Stimulated activated CD4-positive, alpha-beta T cell treated with anti-CD3 and anti-CD28 coated beads, TNF-alpha, amount 100 ng/mL, for 1 hour (primary cell): ENCODE results near the gene ARHGAP21.
"Not testable (repeated sequence)": the region's sequence is repeated elsewhere in the genome, so short reads cannot be mapped to it uniquely, and the experiment has no call there.

Experiments used
- DNase-seq, 3 donors: peaks; one replicate each; pipeline ENCODE4 v3.0.0-alpha.2; 2020; ENCODE audit warnings: low read depth in 3 of 3, low spot score in 1 of 3

The ARHGAP21 gene

DNA sequence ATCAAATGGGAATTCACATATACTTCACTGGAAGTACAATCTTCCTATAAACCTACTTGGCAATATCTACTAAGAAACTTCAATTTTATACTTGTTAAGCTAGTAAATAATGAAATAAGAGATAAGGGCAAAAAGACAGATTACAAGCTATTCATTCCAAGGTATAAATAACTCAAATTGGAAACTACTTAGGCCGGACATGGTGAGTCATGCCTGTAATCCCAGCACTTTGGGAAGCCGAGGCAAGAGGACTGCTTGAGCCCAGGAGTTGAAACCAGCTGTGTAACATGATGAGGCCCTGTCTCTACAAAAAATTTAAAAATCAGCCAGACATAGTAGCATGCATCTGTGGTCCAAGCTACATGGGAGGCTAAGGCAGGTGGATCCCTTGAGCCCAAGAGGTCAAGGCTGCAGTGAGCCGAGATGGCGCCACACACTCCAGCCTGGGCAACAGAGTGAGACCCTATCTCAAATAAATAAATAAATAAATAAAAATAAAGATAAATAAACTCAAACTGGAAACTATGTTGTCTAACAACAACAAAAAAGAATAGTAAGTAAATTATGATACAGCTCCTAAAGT lies 37.6 kb downstream of the ARHGAP21 start:
- DNase-seq: no peak

DNA sequence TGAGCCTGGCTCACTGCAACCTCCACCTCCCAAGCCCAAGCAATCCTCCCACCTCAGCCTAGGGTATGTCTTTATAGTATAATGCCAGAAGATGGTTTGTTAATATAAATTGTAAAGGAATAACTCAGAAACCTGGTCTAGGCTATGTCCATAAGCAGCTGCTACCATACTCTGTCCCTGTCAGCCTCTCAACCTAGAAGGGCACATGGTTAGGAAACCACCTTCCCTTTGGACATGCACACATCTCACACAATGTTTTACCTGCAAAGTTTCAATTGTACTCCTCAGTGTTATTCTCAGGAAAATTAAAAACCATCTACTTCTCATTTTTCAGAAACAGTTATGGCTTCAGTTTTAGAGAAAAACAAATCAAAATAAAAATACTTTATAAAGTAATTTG lies 40.1 kb downstream of the ARHGAP21 start:
- no peak for DNase-seq

DNA sequence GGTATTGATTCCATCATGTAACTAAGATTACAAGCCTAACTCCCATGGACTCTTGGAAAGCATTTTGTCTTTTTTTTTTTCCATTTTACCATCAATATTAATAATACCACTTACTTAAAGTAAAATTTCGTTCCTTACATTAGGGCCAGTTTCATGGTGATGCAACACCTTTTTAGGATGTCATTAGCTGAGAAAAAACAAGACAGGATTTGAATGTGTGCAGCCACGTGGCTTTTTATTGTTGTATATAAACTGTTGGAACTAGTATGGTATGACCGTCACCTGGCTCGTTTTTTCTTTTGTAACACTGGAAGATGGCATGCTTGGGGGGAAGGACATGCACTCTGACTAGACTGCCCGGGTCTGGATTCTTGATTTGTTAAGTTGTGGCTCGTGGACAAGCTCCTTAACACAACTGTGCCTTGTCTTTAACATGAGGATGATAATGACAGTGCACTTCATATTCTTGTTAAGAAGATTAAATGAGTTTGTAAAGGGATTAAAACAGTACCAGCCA lies 42.1 kb downstream of the ARHGAP21 start:
- no peak for DNase-seq

GRCh38 chr10:24680647-24681524 lies 42.8 kb downstream of the ARHGAP21 start:
- no peak for DNase-seq

DNA sequence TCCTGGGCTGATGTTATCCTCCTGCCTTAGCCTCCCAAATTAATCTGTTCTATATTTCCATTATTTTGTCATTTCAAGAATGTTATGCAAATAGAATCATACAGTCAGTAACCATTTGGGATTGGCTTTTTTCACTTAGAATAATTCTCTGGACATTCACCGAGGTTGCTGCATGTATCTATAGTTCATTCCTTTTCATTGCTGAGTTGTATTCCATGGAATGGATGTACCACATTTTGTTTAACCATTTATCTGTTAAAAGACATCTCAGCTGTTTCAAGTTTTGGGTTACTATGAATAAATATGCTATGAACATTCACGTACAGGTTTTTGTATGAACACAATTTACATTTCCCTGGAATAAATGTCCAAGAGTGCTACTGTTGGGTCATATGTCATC lies 44.9 kb downstream of the ARHGAP21 start:
- DNase-seq: no peak

DNA sequence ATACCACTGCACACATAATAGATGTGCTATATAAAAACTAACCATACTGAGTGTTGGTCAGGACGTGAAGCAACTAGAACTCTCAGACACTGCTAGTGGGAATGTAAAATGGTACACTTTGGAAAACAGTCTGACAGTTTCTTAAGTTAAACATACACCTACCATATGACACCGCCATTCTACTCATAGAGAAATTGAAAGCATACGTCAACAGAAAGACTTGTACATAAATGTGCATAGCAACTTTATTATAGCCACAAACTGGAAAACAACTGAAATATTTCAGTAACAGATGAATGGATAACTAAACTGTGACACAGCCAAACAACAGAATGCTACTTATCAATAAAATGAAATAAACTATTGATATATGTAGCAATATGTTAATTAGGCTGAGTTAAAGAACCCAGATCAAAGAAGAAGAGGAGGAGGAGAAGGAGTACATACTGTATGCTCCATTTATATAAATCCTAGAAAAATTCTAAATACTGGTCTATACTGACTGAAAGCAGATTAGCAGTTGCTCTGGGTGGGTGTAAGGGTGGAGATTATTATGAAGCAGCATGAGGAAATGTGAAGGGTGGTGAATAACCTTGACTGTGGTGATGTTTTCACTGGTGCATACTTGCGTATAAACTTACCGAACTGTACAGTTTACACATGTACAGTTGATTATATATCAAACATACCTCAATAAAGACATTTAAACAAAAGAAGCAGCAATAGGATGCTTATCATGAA lies 48.6 kb downstream of the ARHGAP21 start:
- no peak for DNase-seq

GRCh38 chr10:24670964-24671670 lies 52.6 kb downstream of the ARHGAP21 start:
- DNase-seq: no peak

GRCh38 chr10:24669285-24669852 lies 54.3 kb downstream of the ARHGAP21 start:
- no peak for DNase-seq

- no peak for DNase-seq
Observed at GRCh38 chr10:24668247-24668646, 55.4 kb downstream of the ARHGAP21 start.

DNA sequence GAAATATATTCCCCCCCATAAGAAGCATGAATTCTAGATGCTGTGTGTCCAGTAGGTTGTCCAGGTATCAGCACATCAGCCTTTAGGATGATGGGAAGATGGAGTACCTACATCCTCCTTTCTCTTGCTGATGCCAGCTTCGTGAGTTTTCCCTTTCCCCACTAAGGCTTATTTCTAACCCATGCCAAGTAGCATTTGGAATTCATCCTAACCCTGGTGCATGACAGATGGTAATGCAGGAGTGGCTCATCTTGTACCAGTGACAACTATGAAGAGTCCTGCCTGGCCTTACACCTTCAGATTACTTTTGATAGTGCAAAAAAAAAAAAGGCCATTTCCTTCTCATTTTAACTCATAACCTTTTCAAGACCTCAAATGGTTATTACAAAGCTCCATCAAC lies 58.7 kb downstream of the ARHGAP21 start:
- no peak for DNase-seq

DNA sequence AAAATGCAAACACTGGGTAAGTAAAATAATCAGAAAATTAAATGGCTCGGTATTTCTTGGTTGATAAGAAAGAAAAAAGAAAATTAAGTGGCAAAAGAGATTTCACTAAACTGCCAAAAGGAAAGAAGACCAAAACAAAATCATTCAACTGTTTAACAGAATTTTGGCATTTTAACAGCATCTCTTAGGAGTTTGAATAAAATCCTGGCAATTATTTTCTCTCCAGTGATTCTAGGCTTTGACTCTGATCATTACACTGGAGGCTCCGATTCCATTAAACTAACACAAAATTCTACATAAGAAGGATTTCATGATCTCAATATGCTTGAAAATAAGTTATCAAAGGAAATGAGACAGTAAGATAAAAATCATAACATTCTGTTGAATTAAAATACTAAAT lies 62.3 kb downstream of the ARHGAP21 start:
- no peak for DNase-seq

DNA sequence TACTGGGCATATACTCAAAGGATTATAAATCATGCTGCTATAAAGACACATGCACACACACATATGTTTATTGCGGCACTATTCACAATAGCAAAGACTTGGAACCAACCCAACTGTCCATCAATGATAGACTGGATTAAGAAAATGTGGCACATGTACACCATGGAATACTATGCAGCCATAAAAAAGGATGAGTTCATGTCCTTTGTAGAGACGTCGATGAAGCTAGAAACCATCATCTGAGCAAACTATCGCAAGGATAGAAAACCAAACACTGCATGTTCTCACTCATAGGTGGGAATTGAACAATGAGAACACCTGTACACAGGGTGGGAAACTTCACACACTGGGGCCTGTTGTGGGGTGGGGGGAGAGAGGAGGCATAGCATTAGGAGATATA lies 65.4 kb downstream of the ARHGAP21 start:
- not testable (repeated sequence) for DNase-seq

GRCh38 chr10:24656326-24656725 lies 67.4 kb downstream of the ARHGAP21 start:
- DNase-seq: not testable (repeated sequence)

DNA sequence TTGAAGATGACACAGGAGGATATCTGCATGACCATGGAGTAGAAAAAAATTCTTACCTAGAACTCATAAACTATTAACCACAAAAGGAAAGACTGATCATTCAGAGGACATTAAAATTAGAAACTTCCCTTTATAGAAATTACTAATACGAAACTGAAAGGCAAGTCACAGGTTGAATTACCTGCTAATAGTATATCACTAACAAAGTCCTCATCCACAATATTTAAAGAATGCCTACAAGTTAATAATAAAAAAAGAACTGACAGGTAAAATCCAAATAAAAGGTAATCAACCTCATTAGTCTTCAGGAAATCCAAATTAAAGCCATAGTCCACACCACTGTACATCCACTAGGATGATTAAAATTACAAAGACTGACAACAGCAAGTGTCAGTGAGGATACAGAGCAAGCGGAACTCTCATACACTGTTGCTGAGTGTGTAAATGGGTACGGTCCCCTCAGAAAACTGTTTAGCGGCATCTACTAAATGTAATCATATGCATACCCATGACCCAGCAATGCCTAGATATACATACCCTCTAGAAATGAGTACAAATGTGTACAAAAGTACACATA lies 71.2 kb downstream of the ARHGAP21 start:
- no peak for DNase-seq

DNA sequence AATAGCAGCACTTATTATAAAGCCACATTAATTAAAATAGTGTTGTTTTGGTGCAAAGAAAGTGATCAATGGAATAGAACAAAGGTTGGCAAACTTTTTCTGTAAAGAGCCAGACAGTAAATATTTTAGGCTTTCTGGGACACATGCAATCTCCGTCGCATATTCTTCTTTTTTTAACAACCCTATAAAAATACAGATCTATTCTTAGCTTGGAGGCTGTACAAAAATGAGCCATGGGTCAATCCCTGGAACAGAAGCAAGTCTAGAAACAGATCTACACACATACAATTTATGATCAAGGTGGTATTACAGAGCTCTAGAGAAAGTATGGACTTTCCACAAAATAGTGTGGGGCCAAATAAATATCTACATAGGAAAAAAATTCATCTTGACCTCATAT lies 71.8 kb downstream of the ARHGAP21 start:
- no peak for DNase-seq

GRCh38 chr10:24650669-24651391 lies 72.9 kb downstream of the ARHGAP21 start:
- no peak for DNase-seq

GRCh38 chr10:24645784-24646183 lies 77.9 kb downstream of the ARHGAP21 start:
- no peak for DNase-seq

DNA sequence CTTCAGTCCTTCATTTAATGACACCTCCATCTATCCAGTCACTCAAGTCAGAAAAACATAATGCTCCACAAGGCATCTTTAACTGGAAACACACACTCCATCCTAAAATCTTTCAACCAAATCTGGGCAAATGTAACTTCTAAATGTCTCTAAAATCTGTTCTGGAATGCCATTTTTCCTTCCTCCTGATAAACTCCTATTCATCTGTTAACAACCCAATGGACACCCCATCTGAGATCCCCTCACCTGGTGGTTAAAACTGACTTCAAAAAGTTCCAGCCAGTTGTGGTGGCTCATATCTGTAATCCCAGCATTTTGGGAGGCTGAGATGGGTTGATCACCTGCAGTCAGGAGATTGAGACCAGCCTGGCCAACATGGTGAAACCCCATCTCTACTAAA lies 78.7 kb downstream of the ARHGAP21 start:
- no peak for DNase-seq

DNA sequence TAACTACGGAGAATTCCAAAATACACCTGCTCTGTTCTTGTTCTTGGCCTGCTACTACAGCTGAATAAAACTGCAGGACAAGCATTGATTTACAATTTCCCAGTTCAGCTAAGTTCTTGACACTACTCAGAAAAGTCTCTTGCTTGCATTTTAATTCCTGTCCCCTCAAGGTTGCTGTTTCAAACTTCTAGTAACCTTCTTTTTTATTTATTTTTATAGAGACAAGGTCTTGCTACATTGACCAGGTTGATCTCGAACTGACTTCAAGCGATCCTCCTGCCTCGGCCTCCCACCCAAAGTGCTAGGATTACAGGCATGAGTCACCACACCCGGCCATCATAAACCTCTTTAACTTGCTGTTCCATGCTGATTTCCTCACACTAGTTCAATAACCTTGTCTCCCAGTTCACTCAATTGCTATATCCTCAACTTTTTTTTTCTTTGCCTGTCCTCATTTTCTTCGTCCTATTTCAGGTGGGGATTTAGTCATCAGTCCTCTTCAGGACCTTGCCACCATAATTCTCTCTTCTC lies 79.9 kb downstream of the ARHGAP21 start:
- no peak for DNase-seq
